ENCODE results near the gene CYBA. TPM values are rescaled to one million over a fixed set of nuclear protein-coding genes. Genes with fewer than 3 reads are reported as not detected.

CYBA gene
- total RNA-seq, 2 donors from 2014 or later, result 188 to 220 TPM

DNA sequence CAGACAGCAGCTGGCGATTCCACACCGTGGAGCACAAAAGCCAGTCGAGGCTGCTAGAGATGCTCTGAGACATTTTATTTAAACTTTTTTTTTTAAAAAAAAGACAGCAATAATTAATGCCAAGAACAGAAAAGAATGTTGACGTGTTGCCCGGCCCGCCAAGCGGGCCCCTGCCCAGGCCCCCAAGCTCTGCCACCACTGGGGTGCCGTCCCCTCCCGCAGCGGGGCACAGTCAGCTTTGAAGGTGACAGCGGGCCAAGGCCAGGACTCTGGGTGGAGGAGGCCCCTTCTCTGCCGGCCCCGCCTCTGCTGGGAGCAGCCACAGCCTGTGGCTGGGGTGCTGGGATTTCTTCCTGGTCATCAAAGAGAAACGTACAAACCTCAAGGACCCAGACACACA lies 45.6 kb upstream of the CYBA start:
- H3K9ac ChIP-seq (ENCODE audit: extremely low read depth, low read length, poor library complexity, severe bottlenecking), result no peak overlapping the region
- no peak for DNase-seq
- no peaks in the 10 kb centered on the region for H3K36me3 ChIP-seq (ENCODE audit: control insufficient read depth, insufficient read depth, low read length)
- Mint-ChIP-seq H3K27ac (no peak overlapping the region), H3K36me3 (ENCODE audit: low read depth) (peaks cover 9% of the 10 kb centered on the region), H3K27me3 (ENCODE audit: insufficient read depth) (no peaks in the 10 kb centered on the region), H3K9me3 (no peaks in the 10 kb centered on the region), H3K4me3 (no peak overlapping the region), H3K4me1 (no peaks in the 10 kb centered on the region)
- H3K27me3 ChIP-seq (ENCODE audit: control insufficient read depth, insufficient read depth, low read length, poor library complexity, severe bottlenecking), result no peaks in the 10 kb centered on the region
- no peak overlapping the region for H3K27ac ChIP-seq (ENCODE audit: low read depth, low read length)
- no peak overlapping the region for H3K4me3 ChIP-seq (ENCODE audit: low read length)
- 92 to 96% methylated on average over 10 to 14 of the region's 14 CpGs for WGBS, 2 experiments (ENCODE audit: insufficient coverage in 1 of 2, insufficient read length in 1 of 2)
- TF ChIP-seq, protein P1, sequence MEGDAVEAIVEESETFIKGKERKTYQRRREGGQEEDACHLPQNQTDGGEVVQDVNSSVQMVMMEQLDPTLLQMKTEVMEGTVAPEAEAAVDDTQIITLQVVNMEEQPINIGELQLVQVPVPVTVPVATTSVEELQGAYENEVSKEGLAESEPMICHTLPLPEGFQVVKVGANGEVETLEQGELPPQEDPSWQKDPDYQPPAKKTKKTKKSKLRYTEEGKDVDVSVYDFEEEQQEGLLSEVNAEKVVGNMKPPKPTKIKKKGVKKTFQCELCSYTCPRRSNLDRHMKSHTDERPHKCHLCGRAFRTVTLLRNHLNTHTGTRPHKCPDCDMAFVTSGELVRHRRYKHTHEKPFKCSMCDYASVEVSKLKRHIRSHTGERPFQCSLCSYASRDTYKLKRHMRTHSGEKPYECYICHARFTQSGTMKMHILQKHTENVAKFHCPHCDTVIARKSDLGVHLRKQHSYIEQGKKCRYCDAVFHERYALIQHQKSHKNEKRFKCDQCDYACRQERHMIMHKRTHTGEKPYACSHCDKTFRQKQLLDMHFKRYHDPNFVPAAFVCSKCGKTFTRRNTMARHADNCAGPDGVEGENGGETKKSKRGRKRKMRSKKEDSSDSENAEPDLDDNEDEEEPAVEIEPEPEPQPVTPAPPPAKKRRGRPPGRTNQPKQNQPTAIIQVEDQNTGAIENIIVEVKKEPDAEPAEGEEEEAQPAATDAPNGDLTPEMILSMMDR (conservative IDR thresholded peaks at IDR 0.05), result no peak
- no peaks in the 10 kb centered on the region for H3K4me1 ChIP-seq (ENCODE audit: control insufficient read depth, insufficient read depth, low read length)
- no peaks in the 10 kb centered on the region for H3K9me3 ChIP-seq (ENCODE audit: control insufficient read depth, low read length)

DNA sequence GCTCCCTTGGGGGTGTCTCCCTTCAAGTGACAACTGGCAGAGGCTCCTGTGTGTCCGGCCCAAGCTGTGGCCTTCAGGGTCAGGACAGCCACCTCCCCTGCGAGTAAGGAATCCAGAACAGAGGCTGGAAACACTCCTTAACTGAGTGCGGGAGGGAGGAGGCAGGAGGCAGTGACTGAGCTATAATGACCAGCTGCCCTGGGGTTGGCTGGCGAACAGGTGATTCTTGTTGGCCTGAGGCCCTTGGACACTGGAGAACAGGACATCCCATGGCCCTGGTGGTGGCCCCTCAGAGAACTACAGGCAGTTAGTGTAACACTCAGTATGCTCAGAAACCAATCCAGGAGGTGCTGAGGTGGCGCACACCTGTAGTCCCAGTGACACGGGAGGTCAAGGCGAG lies 44.9 kb upstream of the CYBA start:
- Mint-ChIP-seq H3K4me3 (no peak overlapping the region), H3K27ac (no peak overlapping the region), H3K4me1 (no peaks in the 10 kb centered on the region), H3K9me3 (no peaks in the 10 kb centered on the region), H3K27me3 (ENCODE audit: insufficient read depth) (peaks cover 3% of the 10 kb centered on the region), H3K36me3 (ENCODE audit: low read depth) (peaks cover 9% of the 10 kb centered on the region)
- Histone ChIP-seq H3K27ac (ENCODE audit: low read depth, low read length) (no peak overlapping the region), H3K27me3 (ENCODE audit: control insufficient read depth, insufficient read depth, low read length, poor library complexity, severe bottlenecking) (no peaks in the 10 kb centered on the region), H3K4me1 (ENCODE audit: control insufficient read depth, insufficient read depth, low read length) (no peaks in the 10 kb centered on the region), H3K4me3 (ENCODE audit: low read length) (no peak overlapping the region), H3K36me3 (ENCODE audit: control insufficient read depth, insufficient read depth, low read length) (no peaks in the 10 kb centered on the region), H3K9ac (ENCODE audit: extremely low read depth, low read length, poor library complexity, severe bottlenecking) (no peak overlapping the region), H3K9me3 (ENCODE audit: control insufficient read depth, low read length) (no peaks in the 10 kb centered on the region)
- WGBS, 2 experiments (ENCODE audit: insufficient coverage in 1 of 2, insufficient read length in 1 of 2), result 92 to 98% methylated on average over 7 of the region's 7 CpGs
- no peak for DNase-seq
- TF ChIP-seq, protein P1 (conservative IDR thresholded peaks at IDR 0.05), result no peak

DNA sequence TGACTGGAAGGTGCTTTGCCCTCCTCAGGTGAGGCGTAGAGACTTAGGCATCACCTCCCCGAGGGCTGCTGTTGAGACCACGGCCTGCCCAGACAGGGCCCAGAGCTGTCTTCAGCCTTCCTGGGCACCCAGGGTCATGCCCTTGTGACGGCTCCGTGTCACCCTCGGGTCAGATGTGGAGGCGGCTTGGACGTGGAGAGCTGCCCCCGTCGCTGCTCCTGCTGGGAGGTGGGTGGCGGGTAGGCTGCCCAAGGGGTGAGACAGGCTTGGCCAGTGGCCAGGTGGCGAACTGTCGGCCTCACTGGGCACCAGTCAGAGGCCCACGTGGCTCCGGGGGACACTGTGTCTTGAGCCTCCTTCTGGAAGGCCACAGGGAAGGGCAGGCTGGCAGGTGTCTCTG lies 44.4 kb upstream of the CYBA start:
- no peak overlapping the region for H3K27ac Mint-ChIP-seq
- Histone ChIP-seq H3K9me3 (ENCODE audit: control insufficient read depth, low read length) (no peaks in the 10 kb centered on the region), H3K9ac (ENCODE audit: extremely low read depth, low read length, poor library complexity, severe bottlenecking) (no peak overlapping the region), H3K4me1 (ENCODE audit: control insufficient read depth, insufficient read depth, low read length) (no peaks in the 10 kb centered on the region), H3K27ac (ENCODE audit: low read depth, low read length) (no peak overlapping the region), H3K27me3 (ENCODE audit: control insufficient read depth, insufficient read depth, low read length, poor library complexity, severe bottlenecking) (no peaks in the 10 kb centered on the region), H3K36me3 (ENCODE audit: control insufficient read depth, insufficient read depth, low read length) (no peaks in the 10 kb centered on the region), H3K4me3 (ENCODE audit: low read length) (no peak overlapping the region)
- DNase-seq, result no peak
- no peak overlapping the region for H3K4me3 Mint-ChIP-seq
- H3K36me3 Mint-ChIP-seq (ENCODE audit: low read depth), result peaks cover 9% of the 10 kb centered on the region
- no peaks in the 10 kb centered on the region for H3K4me1 Mint-ChIP-seq
- H3K9me3 Mint-ChIP-seq, result no peaks in the 10 kb centered on the region
- WGBS, 2 experiments (ENCODE audit: insufficient coverage in 1 of 2, insufficient read length in 1 of 2), result 94 to 95% methylated on average over 13 to 15 of the region's 15 CpGs
- TF ChIP-seq, protein P1 (conservative IDR thresholded peaks at IDR 0.05), result no peak
- H3K27me3 Mint-ChIP-seq (ENCODE audit: insufficient read depth), result peaks cover 6% of the 10 kb centered on the region
